Measurements from ENCODE around the gene PRRG4.
A peak's percentile ranks its signal among the peaks of the same experiment; 100 is the strongest.
"Not testable (repeated sequence)": the region's sequence is repeated elsewhere in the genome, so short reads cannot be mapped to it uniquely, and the experiment has no call there.

PRRG4 gene

GRCh38 chr11:32885556-32885955, 55.8 kb downstream of the PRRG4 start:
- ATAC-seq = no peak
- no peak for DNase-seq

- DNase-seq (no peak), ATAC-seq (no peak)
Measured at GRCh38 chr11:32886180-32886579, 56.5 kb downstream of the PRRG4 start.

GRCh38 chr11:32887707-32888383, 58.1 kb downstream of the PRRG4 start:
- not testable (repeated sequence) for DNase-seq, ATAC-seq

DNA sequence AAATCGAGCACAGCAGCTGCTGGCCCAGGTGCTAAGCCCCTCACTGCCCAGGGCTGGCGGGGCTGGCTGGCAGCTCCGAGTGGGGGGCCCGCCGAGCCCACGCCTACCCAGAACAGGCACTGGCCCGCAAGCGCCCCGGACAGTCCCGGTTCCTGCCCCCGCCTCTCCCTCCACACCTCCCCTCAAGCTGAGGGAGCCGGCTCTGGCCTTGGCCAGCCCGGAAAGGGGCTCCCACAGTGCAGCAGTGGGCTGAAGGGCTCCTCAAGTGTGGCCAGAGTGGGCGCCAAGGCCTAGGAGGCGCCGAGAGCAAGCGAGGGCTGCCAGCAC, 58.6 kb downstream of the PRRG4 start:
- not testable (repeated sequence) for DNase-seq, ATAC-seq

- DNase-seq (no peak), ATAC-seq (no peak)
Measured at GRCh38 chr11:32888805-32889204, 59.1 kb downstream of the PRRG4 start.

- no peak for ATAC-seq
- DNase-seq = no peak
Measured at GRCh38 chr11:32890843-32891656, 61.3 kb downstream of the PRRG4 start.

GRCh38 chr11:32891657-32892354, 62.1 kb downstream of the PRRG4 start:
- peak; percentile 55 for DNase-seq
- ATAC-seq = no peak

DNA sequence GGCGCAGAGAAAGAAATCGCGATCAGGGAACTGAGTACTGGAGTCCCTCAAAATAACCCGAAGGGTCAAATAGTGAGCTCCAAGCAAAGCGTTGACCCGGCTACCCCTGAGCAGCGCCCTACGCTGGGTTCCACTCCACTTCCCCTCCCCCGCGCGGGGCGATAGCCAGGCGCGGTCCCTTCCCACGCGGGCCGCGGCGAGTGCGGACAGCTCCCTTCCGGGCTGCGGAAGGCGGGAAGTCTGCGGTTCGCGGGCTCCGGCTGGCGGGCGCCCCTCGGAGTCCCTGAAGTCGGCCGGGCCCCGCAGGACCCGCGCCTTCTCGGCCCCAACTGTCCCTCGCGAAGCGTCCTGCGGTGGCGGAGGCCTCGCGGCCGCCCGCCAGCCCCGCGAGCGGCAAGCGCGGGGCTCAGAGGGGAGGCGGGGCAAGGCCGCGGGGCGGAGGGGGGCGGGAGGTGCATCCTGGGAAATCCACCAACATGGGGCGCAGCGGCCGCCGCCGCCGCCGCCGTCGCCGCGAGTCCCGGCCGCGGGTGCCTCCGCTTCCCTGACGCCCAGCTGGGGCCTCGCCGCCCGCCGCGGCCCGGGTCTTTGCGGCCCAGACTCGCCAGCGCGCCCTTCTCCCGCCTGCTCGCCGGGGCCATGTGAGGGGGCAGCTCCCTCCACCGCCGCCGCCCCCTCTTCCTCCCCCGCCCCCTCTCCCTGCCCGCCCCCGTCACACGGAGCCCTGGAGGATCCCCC, 62.8 kb downstream of the PRRG4 start, which contains the start of gene QSER1:
TSS of gene QSER1 (plus strand) at position 457 of the 738 bp plus-strand sequence. CDS start 315 bp downstream, outside the sequence.
- peak; percentile 61 for ATAC-seq
- peak; percentile 75 for DNase-seq

DNA sequence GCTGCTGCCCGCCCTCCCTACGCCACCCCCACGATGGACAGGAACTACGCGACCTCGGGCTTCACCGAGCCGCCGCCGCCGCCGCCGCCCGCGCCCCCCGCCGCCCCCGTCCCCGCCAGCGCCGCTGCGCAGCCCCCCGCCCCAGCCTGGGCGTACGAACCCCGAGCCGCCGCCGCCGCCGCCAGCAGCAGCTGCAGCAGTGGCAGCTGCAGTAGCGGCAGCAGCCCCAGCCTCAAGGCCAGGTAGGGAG, 63.3 kb downstream of the PRRG4 start:
- no peak for DNase-seq
- no peak for ATAC-seq

- ATAC-seq = peak; percentile 42
- DNase-seq = peak; percentile 67
Measured at GRCh38 chr11:32893343-32894148, 63.8 kb downstream of the PRRG4 start.

GRCh38 chr11:32894149-32894827, 64.6 kb downstream of the PRRG4 start:
- DNase-seq (peak; percentile 27), ATAC-seq (peak; percentile 48)

- ATAC-seq (no peak), DNase-seq (no peak)
Measured at GRCh38 chr11:32894921-32895320, 65.2 kb downstream of the PRRG4 start.

DNA sequence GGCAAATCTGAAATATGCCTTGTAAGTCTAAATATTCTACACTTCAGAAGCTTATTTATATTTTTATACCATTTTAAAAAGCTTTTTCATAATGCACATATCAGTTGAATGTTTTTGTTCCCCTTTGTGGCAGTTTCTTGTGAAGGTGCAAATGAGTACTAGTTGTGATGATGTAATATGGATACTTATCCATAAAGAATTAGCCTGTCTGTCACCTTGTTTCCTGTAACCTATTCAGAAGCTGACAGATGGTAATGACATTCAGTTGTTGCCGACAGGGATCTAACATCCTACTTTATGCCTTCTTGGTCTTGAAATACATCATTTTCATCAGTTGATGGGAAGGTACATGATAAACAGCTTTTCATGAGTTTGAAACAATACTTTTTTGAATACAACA, 65.7 kb downstream of the PRRG4 start:
- no peak for DNase-seq
- no peak for ATAC-seq

- ATAC-seq = no peak
- no peak for DNase-seq
Measured at GRCh38 chr11:32897103-32897502, 67.4 kb downstream of the PRRG4 start.

- ATAC-seq = no peak
- DNase-seq = no peak
Measured at GRCh38 chr11:32899438-32899837, 69.7 kb downstream of the PRRG4 start.

DNA sequence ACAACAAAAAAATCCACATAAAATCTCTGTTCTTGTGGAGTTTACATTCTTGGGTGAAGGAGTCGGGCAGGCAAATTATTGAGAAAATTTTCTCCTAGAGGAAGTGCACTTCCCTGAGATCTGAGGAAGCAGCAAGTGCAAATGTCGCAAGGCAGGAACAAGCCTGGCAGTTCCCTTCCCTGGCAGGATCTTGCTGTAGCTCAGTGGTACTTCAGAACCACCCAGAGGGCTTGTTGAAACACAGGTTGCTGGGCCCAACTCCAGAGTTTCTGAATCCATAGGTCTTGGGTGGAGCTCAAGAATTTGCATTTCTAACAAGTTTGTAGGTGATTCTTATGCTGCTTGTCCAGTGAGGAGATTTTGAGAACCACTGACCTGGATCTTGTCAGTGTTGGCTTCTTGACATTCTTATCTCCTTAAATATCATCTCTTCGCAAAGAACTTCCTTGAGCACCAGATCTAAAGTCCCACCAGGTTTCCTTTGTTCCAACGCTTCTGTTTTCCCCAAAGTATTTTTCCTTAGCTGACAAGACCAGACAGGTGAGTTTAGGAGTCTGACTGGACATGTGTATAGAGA, 72.5 kb downstream of the PRRG4 start:
- DNase-seq (no peak), ATAC-seq (no peak)

DNA sequence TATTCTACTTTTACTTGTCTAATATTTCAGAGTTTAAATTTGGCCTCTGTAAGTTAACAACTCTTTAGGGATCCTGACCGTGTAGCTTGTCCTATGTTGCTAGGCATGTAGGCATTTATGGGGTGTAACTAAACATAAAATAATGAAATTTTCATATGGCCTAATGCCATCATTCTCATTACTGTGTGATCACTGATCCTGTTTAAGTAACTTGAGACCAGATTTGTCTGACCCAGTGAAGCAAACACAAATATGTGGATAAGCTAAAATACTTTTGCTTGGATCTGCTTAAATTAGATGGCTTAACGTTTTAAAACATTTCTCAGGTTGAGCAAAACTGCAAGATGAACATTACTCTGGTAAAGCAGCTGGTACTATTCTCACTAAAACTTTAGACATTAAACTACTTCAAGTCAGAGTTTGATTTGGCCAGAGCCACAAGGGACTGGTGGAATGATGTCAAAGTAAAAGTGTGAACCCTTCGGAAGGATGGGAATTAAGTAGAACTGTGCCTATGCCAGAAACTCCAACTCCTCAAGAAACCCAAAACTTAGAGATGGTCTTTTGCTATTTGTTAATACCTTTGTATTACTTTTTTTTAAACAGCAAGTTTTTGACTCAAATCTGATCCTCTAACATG, 75.4 kb downstream of the PRRG4 start:
- DNase-seq = no peak
- no peak for ATAC-seq
